GM10266 (cell line): ENCODE measurements around the gene SLC46A3.
A peak's percentile ranks its signal among the peaks of the same experiment; 100 is the strongest.

ENCODE experiments used
- DNase-seq: peaks from one replicate; pipeline ENCODE4 v3.0.0; 2012; ENCODE audit errors: extremely low spot score
- TF ChIP-seq, protein P1 (sequence below): IDR thresholded peaks from 2 replicates; pipeline ENCODE4 v1.5.1; 2012; ENCODE audit warnings: mild to moderate bottlenecking, low read depth; ENCODE audit not compliant: control insufficient read depth, insufficient read depth; ENCODE audit errors: missing control alignments

SLC46A3 gene

DNA sequence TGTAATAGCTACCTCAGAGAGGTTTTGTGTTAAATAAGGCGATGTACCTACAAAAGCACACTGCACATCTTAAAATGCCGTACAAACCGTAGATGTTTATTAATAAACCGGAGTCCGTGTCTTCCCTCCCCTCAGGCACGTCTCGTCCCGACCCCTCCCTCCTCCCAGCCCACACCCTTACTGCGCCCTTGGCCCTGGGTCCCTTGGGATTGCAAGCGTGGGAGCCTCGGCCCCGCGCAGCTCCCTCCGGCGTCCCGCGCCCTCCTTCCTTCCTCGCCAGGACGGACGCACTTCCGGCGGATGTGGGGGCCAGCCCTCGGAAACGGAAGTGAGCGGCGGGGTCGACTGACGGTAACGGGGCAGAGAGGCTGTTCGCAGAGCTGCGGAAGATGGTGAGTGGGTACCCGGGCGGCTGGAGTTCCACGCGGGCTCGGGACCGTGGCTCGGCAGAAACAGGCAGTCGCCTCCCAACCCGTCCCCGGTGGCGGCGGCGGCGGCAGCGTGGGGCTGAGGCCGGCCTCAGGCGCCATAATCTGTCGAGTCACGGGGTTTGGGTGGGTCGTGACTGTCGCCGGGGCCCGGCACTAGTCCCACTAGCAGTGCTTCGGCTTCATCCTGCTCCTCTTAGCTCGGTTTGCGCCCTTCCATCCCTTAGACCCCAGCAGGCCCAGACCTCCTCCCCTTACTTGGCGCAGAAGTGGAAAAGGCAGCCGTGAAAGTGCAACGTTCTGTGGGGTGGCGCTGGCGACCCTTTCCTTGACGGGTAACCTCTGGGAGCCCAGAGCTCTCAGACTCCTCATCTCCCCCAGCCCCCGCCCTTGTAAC, 59.8 kb downstream of the SLC46A3 start, which contains the start of gene POMP:
TSS of gene POMP (plus strand) at position 335 of the 825 bp plus-strand sequence. CDS start at position 390, 55 bp downstream.
- peak; percentile 89 for DNase-seq
- TF ChIP-seq, protein P1, sequence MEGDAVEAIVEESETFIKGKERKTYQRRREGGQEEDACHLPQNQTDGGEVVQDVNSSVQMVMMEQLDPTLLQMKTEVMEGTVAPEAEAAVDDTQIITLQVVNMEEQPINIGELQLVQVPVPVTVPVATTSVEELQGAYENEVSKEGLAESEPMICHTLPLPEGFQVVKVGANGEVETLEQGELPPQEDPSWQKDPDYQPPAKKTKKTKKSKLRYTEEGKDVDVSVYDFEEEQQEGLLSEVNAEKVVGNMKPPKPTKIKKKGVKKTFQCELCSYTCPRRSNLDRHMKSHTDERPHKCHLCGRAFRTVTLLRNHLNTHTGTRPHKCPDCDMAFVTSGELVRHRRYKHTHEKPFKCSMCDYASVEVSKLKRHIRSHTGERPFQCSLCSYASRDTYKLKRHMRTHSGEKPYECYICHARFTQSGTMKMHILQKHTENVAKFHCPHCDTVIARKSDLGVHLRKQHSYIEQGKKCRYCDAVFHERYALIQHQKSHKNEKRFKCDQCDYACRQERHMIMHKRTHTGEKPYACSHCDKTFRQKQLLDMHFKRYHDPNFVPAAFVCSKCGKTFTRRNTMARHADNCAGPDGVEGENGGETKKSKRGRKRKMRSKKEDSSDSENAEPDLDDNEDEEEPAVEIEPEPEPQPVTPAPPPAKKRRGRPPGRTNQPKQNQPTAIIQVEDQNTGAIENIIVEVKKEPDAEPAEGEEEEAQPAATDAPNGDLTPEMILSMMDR, result no peak

DNA sequence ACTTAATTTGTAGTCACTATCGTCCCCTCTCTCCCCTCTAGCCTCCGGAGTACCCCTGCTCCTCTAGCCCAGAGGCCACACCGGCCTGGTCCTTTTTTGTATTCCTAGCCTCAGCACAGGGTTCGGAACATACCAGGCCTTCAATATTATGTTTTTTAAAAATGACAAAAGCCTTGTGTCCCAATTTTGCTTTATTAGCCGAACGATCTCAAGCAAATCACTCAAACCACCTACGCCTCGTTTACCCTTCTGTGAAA, 60.3 kb downstream of the SLC46A3 start:
- no peak for DNase-seq
- TF ChIP-seq, protein P1, result no peak

DNA sequence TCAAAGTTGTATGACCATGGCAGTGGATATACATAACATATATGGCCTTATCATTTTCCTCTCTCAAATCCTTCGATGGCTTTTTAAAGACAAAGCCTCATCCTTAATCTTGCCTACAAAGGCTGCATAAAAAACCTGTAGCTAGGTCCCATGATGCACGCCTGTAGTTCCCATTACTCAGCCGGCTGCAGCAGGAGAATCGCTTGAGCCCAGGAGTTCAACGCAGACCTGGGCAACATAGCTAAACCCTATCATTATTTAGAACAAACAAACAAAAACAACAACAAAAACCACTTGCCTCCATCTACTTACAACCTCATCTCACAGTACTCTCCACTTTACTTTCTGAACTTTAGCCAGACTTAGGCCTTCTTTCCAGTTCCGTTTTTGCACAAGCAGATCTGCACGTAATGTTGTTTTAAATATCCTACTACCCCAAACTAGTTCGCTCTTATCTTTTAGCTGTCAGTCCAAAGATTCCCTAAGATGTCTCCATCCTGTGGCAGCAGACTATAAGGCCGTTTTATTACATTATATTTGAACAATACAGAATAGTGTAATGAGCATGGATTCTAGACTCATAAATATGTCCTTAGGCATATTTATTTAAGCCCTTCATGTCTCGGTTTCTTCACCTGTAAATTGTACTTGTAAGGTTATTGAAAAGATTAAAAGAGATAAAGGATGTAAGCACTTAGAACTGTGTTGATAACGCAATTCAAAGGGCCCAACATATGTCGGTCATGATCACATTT, 60.8 kb downstream of the SLC46A3 start:
- DNase-seq, result peak; percentile 25
- TF ChIP-seq, protein P1, result peak; percentile 6

DNA sequence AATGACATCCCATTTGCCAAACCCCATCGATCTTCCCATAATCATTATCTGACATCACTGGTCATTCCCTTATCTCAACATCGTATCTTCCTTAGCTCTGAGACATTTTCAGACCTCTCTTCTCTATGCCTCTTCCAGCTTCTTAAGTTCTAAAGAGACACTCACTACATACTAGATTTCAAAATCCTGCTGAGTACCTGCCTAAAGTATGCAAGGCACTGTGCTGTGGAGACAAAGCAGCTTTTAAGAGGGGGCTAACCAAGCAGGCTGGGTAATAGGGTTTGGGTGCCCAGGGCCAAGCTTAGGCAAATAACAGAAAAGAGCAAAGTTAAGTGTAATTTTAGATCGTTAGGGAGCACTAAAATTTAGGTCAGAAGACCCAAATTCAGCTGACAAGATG, 63.2 kb downstream of the SLC46A3 start:
- TF ChIP-seq, protein P1, result no peak
- DNase-seq, result no peak

DNA sequence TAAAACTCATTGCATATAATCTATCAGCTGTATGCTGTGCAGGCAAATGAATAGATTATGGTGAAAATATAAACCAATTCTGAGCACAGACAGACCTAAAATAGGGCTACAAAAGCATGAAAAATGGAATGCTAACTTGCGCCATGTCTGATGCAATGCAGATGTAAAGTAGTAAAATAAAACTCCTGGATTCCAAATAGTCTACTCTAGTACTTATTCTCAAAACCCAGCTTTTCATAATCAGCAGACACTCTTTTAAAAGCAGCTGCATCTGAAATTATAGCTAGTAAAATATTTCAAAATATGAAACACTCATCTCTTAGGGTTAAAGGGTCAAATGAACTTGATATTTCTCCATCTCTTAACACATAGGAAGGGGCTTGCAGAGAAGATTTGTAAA, 64.5 kb downstream of the SLC46A3 start:
- no peak for DNase-seq
- TF ChIP-seq, protein P1, result no peak

DNA sequence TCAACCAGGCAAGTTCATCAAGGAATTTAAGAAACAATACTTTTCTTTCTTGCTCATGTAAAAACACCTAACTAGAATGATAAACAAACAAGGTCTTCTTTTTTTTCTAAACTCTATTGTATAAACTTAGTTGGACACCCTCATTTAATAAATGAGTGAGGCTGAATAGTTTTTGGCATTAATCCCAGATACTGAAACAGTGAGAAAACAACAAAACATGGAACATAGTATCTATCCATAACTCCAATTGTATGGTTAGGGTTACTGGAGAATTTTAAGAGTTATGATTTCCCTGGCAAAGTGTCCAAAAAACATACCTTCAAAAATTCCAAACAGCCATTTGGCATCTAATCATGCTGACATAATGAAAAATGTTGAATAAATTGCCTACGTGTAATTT, 65.7 kb downstream of the SLC46A3 start:
- DNase-seq, result no peak
- TF ChIP-seq, protein P1, result no peak

DNA sequence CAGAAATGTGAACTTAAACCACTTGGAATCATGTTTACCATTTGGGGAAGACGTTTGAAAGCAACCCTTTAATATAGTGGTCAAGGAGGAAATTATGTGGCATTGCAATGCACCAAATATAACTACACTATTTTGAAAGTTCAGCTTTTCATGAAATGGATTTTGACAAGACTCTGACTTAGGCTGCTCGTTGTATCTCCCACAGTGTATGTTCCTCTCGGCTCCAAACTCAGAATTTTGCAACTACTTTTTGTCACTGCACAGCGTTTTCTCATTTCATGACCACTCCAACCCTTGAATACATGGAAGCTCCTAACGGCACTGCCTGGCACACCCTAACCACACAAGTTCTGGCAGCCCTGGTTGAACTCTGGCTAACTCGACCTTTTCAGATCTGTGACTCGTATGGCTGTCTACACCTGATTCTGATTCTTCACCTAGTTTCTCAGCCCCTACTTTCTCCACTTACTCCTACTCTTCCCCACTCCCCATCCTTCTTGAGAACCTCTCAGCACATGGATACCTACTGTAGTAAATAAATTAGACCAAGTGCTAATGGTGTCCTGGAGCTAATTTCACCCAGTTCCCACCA, 66.9 kb downstream of the SLC46A3 start:
- TF ChIP-seq, protein P1, result no peak
- no peak for DNase-seq
